ENCODE data around the gene MMP8.

The MMP8 gene

DNA sequence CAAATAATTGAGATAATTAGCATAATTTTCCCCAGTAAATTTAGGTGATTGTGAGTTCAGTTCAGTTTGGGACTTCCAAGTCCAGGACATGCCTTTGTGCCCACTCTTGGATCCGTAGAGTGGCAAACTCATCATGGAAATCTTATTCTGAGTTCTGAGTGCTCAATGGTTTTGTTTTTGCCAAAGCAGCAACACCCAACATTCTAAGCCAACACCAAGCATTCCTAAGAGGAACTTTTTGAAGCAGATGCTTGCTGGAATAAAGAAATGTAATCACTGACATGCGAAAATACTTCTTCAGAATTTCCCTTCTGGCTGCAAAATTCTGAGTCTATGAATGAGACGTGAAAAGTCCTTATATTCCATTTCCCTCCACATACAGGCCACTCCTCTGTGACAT, 29.6 kb downstream of the MMP8 start:
- H3K27ac ChIP-seq = no peak overlapping the region
- TF ChIP-seq, protein P1, sequence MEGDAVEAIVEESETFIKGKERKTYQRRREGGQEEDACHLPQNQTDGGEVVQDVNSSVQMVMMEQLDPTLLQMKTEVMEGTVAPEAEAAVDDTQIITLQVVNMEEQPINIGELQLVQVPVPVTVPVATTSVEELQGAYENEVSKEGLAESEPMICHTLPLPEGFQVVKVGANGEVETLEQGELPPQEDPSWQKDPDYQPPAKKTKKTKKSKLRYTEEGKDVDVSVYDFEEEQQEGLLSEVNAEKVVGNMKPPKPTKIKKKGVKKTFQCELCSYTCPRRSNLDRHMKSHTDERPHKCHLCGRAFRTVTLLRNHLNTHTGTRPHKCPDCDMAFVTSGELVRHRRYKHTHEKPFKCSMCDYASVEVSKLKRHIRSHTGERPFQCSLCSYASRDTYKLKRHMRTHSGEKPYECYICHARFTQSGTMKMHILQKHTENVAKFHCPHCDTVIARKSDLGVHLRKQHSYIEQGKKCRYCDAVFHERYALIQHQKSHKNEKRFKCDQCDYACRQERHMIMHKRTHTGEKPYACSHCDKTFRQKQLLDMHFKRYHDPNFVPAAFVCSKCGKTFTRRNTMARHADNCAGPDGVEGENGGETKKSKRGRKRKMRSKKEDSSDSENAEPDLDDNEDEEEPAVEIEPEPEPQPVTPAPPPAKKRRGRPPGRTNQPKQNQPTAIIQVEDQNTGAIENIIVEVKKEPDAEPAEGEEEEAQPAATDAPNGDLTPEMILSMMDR (IDR thresholded peaks at IDR 0.05) = no peak

DNA sequence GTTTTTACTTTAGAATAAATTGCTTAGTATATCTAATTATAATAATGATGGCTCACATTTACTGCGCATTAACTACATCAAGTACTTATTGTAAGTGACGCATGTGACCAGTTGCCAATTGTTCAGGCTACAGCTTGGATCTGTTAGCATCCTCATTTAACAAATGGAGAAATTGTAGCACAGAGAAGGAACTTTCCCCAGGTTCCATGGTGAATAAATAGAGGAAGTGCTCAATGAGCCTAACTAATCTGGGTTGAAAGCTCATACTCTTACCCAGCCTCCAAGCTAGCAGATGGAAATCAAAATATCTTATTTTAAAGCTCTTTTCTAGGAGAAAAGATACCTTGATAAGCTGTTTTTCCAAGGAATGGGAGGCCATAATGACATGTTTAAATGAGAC, 39.0 kb downstream of the MMP8 start:
- TF ChIP-seq, protein P1 (IDR thresholded peaks at IDR 0.05) = no peak
- no peak for TF ChIP-seq ZFX (IDR thresholded peaks at IDR 0.05; ENCODE audit: borderline replicate concordance)
- H3K27ac ChIP-seq = no peak overlapping the region

DNA sequence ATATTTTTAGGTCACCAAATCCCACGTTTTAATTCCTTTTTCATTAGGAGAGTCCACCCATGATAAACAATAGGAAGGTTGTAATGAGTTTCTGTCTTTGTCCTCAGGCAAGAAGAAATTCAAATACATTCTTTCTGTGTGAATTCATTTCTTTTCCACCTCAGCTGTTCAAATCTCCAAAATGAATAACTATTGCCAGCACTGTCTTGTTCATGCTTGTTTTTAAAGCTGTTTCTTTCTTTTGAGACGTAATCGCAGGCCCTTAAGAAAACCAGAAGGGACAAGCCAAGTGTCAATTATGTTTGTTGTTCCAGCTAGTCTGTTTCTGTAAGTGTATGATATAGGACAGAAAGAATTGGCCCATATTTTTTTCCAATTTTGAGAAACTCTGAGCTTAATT, 39.4 kb downstream of the MMP8 start:
- TF ChIP-seq ZFX (IDR thresholded peaks at IDR 0.05; ENCODE audit: borderline replicate concordance) = no peak
- TF ChIP-seq, protein P1 (IDR thresholded peaks at IDR 0.05) = no peak
- no peak overlapping the region for H3K27ac ChIP-seq

DNA sequence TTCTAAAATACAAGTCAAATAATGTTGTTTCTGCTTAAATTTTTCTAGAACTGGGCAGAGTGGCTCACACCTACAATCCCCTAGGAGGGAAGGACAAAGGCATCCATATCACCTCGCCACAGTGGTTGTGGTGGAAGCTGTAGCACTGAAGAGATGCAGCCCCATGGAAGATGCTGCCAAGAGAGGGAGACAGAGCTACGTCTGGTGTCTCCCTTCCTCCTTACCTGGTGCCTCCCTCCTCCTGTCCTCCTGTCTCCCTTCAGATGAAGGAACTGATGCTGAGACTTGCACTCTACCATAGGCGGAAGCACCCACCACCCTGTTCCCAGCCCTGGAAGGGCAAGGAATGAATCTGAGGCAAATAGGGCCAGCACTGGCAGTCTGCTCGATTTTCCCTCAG, 41.5 kb downstream of the MMP8 start:
- no peak for TF ChIP-seq ZFX (IDR thresholded peaks at IDR 0.05; ENCODE audit: borderline replicate concordance)
- TF ChIP-seq, protein P1 (IDR thresholded peaks at IDR 0.05) = 0 out of 2 replicates have a peak, but pooled peaks have one; percentile 8
- no peak overlapping the region for H3K27ac ChIP-seq

DNA sequence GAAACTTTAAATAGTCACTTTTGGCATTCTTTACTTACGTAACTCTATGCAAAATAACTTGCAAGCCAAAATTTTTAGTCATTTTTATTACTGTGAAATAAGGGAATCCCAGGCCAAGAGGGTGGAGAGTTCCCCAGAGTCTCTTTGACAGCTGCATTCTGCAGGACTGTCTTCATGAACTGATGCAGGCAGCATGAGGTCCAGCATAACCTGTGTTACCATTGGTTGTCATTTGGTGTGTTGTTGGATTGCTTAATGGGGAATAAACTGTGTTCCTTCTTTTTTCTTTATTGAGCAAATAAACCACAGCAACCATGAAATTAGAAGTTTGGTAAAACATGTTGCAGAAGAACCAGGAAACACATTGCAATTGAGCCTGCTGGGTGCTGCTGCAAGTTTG, 43.8 kb downstream of the MMP8 start:
- H3K27ac ChIP-seq = no peak overlapping the region
- no peak for TF ChIP-seq ZFX (IDR thresholded peaks at IDR 0.05; ENCODE audit: borderline replicate concordance)
- TF ChIP-seq, protein P1 (IDR thresholded peaks at IDR 0.05) = no peak

DNA sequence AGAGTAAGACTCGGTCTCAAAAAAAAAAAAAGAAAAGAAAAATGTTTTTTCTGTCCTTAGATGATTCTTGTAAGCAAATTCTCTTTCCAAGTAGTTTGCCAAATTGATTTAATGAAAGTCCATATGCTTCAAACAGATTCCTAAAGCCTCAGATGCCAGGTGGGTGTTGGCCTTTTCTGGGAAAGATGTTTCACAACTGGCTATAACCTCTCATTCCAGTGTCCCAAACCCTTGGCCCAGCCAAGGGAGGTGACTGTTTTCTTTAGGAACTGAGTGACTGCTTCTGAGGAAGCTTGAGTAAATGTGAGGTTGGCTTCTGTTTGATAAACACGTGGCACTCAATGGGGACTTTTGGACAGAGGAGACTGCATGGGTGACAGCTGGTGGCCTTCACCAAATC, 46.7 kb downstream of the MMP8 start:
- TF ChIP-seq ZFX (IDR thresholded peaks at IDR 0.05; ENCODE audit: borderline replicate concordance) = no peak
- TF ChIP-seq, protein P1 (IDR thresholded peaks at IDR 0.05) = no peak
- H3K27ac ChIP-seq = no peak overlapping the region

DNA sequence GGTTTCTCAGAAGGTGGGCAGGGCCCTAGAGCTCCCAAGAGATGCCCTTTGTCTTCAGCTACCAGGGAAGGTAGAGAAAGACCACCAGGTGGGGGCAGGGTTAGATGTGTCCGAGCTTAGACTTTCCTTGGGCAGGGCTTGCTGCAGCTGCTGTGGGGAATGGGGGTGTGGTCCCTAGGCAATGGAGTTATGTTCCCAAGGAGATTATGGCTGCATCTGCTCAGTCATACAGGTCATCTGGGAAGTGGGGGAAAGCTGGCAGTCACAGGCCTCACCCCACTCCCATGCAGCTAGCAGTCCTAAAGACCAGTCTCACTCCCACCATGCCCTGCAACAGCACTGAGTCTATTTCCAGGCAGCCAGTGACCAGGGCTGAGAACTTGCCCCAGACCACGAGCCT, 48.7 kb downstream of the MMP8 start:
- TF ChIP-seq, protein P1 (IDR thresholded peaks at IDR 0.05) = no peak
- TF ChIP-seq ZFX (IDR thresholded peaks at IDR 0.05; ENCODE audit: borderline replicate concordance) = no peak
- no peak overlapping the region for H3K27ac ChIP-seq
